GM19468 (cell line): ENCODE data around the gene MX2.

Experiments used
- ATAC-seq: cut with Tn5 transposase; IDR thresholded peaks from one replicate; pipeline ENCODE4 v1.9.1; 2021; ENCODE audit warnings: mild to moderate bottlenecking, moderate library complexity, moderate number of reproducible peaks; ENCODE audit not compliant: unreplicated experiment; ENCODE audit errors: extremely low read depth

Gene MX2

GRCh38 chr21:41458559-41458958 is 96.7 kb downstream of the MX2 start:
- ATAC-seq: no peak
